ENCODE measurements around the gene CDK5. TPM values are rescaled to one million over a fixed set of nuclear protein-coding genes. Genes with fewer than 3 reads are reported as not detected.
A peak's percentile ranks its signal among the peaks of the same experiment; 100 is the strongest.

The CDK5 gene
- total RNA-seq, 1 donor from 2014 or later, result 10.4 TPM

- DNase-seq (no peak), ATAC-seq (no peak)
- Histone ChIP-seq H3K36me3 (no peaks in the 10 kb centered on the region), H3K27ac (no peak within 1 kb of the TSS), H3K9me3 (no peaks in the 10 kb centered on the region), H3K4me1 (peaks cover 7% of the 10 kb centered on the region), H3K27me3 (peaks cover 13% of the 10 kb centered on the region), H3K4me3 (no peak within 1 kb of the TSS)
- TF ChIP-seq CTCF (IDR thresholded peaks at IDR 0.05), result no peak
- intact Hi-C loops (cut with DNase I), result no loop called here
Measured at GRCh38 chr7:151024435-151025056, 33.2 kb downstream of the CDK5 start, which contains the start of gene ATG9B. Gene ATG9B, minus strand, starts transcription at chr7:151024494. Its CDS starts 71 bp downstream, at chr7:151024423.

- no peak for ATAC-seq
Measured at GRCh38 chr7:151023232-151023631, 34.5 kb downstream of the CDK5 start.

GRCh38 chr7:151020231-151020630, 37.5 kb downstream of the CDK5 start:
- TF ChIP-seq CTCF (IDR thresholded peaks at IDR 0.05), result no peak
- peaks cover 28% of the 10 kb centered on the region for H3K27me3 ChIP-seq
- intact Hi-C loops (cut with DNase I), result no loop called here
- no peak overlapping the region for H3K27ac ChIP-seq
- no peak for DNase-seq
- H3K4me3 ChIP-seq, result no peak overlapping the region
- peaks cover 17% of the 10 kb centered on the region for H3K4me1 ChIP-seq
- ATAC-seq, result no peak
- no peaks in the 10 kb centered on the region for H3K9me3 ChIP-seq
- H3K36me3 ChIP-seq, result no peaks in the 10 kb centered on the region

More at GRCh38 chr7:151023232-151023631, 34.5 kb downstream of the CDK5 start:
- Histone ChIP-seq H3K4me1 (peaks cover 10% of the 10 kb centered on the region), H3K4me3 (no peak overlapping the region), H3K27ac (no peak overlapping the region), H3K27me3 (peaks cover 21% of the 10 kb centered on the region), H3K9me3 (no peaks in the 10 kb centered on the region), H3K36me3 (no peaks in the 10 kb centered on the region)
- TF ChIP-seq CTCF (IDR thresholded peaks at IDR 0.05), result no peak
- no peak for DNase-seq
- intact Hi-C loops (cut with DNase I), result no loop called here

GRCh38 chr7:151019130-151019447, 38.6 kb downstream of the CDK5 start:
- Histone ChIP-seq H3K9me3 (no peaks in the 10 kb centered on the region), H3K27ac (no peak overlapping the region), H3K4me1 (peaks cover 17% of the 10 kb centered on the region), H3K36me3 (no peaks in the 10 kb centered on the region), H3K4me3 (peak overlapping the region; percentile 26), H3K27me3 (peaks cover 28% of the 10 kb centered on the region)
- no peak for ATAC-seq
- intact Hi-C loops (cut with DNase I), result no loop called here
- DNase-seq, result no peak
- TF ChIP-seq CTCF (IDR thresholded peaks at IDR 0.05), result no peak

GRCh38 chr7:151018421-151019129, 39.1 kb downstream of the CDK5 start:
- H3K4me3 ChIP-seq, result peak overlapping the region; percentile 26
- H3K9me3 ChIP-seq, result no peaks in the 10 kb centered on the region
- TF ChIP-seq CTCF (IDR thresholded peaks at IDR 0.05), result no peak
- H3K36me3 ChIP-seq, result no peaks in the 10 kb centered on the region
- no peak for DNase-seq
- ATAC-seq, result peak; percentile 34
- peaks cover 30% of the 10 kb centered on the region for H3K27me3 ChIP-seq
- H3K4me1 ChIP-seq, result peaks cover 17% of the 10 kb centered on the region
- H3K27ac ChIP-seq, result no peak overlapping the region
- intact Hi-C loops (cut with DNase I), result no loop called here

All from upper lobe of right lung (tissue), 1 donor.